Measurements from ENCODE around the gene PAX3.

Gene PAX3

GRCh38 chr2:222270396-222270795, 28.4 kb downstream of the PAX3 start:
- DNase-seq (ENCODE audit: extremely low read depth in 1 of 2, low read depth in 1 of 2), result no peak

DNA sequence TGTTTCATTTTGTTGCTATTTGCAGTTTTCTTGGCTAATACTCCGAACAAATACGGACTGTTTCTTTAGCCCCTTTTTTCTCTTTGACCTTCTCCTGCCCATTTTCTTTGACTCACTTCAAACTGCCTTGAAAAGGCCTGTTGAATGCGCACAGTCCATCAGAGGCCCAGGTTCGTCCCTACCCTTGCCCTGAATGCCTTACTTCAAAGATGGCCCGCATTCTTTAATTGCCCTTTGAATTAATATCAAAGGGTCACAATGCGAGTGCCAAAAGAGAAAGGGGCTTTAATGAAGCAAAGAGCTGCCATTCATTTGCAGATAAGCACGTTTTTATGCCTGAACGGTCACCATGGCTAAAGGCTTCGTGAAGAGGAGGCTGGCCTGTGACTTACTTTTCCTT, 29.7 kb downstream of the PAX3 start:
- DNase-seq (ENCODE audit: extremely low read depth in 1 of 2, low read depth in 1 of 2), result no peak

GRCh38 chr2:222268311-222268990, 30.3 kb downstream of the PAX3 start:
- no peak for DNase-seq (ENCODE audit: extremely low read depth in 1 of 2, low read depth in 1 of 2)

- no peak for DNase-seq (ENCODE audit: extremely low read depth in 1 of 2, low read depth in 1 of 2)
Observed at GRCh38 chr2:222264791-222265320, 33.9 kb downstream of the PAX3 start.

DNA sequence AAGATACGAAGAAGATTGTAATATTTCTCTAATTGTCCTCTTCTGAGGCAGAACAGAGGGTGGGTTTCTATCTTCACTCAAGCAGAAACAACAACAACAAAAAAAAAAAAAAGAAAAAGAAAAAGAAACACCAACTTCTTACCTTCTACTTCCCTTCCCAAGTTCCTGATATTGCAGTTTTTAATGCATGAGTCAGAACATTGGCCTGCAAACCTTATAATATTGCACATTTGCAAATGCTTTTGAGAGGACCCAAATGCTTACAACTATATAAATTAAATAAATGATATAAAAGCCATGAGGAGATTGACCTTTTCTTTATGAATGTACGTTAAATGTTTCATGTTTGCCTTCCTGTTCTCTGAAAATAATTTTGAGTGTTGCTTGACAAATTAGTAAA, 37.3 kb downstream of the PAX3 start:
- no peak for DNase-seq (ENCODE audit: extremely low read depth in 1 of 2, low read depth in 1 of 2)

DNA sequence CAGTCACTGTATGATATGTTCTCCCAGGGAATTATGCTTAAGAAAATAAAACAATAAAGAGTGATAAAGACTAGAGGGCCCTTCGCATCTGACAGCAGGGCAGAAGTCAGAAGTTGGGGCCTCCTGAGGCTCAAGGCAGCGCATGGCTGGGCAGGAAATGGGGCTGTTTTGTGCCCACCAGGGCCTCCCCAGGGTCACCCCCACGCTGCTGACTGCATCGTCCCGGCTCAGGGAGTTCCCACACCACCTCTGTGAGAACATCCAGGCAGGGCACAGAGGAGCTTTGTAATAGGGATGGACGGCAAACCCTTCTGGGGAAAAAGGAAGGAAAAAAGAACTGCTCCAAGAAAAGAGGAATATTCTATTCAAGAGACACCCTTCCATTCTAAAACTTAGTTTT, 41.2 kb downstream of the PAX3 start:
- no peak for DNase-seq (ENCODE audit: extremely low read depth in 1 of 2, low read depth in 1 of 2)

GRCh38 chr2:222256250-222256649, 42.5 kb downstream of the PAX3 start:
- DNase-seq (ENCODE audit: extremely low read depth in 1 of 2, low read depth in 1 of 2), result no peak

DNA sequence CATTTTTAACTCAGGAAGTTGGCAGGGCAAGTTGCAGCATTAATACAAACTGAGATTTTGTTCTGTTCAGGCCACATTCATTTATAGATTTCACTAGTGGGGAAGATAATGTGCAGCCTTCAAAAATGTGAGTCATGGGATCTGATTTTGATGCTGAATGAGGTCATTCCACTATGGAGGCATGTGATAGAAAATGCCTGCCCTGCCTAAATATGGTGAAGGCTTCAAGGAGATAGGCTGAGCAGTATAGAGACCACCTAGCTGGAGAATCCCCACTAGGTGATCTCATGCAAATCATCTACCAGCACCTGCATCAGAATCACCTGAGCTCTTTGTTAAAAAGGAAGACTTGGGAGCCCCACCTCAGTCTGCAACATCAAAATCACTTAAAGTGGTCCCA, 43.7 kb downstream of the PAX3 start:
- no peak for DNase-seq (ENCODE audit: extremely low read depth in 1 of 2, low read depth in 1 of 2)

DNA sequence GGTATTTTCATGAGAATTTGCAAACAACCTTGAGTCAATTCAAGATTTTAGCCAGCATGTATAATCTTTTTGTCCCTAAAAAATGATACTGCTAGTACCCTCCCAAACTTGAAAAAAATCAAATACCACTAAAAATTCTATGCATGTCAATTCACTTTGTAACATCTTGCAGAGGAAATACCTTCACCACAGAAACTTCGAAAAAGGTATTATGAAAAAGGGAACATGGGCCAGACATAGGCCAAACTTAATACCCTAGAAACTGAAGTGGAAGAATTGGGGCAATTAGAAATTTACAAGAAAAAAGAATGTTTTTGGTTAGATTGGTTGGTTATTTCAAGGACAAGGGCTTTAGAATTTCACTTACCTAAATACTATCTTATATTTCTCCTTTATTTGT, 48.5 kb downstream of the PAX3 start:
- no peak for DNase-seq (ENCODE audit: extremely low read depth in 1 of 2, low read depth in 1 of 2)

DNA sequence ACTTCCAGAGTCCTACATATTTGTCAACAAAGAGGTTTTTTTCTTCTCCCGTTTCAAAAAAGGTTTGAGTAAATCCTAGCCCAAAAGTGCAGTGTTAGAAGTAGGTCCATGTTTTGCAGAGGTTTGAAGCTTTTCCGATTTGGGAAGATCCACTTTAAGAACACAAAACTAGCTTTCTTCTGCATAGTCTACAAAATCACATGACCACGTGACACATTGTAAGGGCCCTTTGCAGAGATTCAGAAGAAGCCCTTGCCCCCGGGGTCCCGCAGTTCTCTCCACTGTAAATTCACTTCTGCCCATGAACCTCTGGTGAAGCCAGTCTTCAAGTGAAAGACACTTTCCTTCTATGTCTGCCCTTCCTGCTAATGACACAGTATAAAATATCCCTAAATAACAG, 49.4 kb downstream of the PAX3 start:
- no peak for DNase-seq (ENCODE audit: extremely low read depth in 1 of 2, low read depth in 1 of 2)

DNA sequence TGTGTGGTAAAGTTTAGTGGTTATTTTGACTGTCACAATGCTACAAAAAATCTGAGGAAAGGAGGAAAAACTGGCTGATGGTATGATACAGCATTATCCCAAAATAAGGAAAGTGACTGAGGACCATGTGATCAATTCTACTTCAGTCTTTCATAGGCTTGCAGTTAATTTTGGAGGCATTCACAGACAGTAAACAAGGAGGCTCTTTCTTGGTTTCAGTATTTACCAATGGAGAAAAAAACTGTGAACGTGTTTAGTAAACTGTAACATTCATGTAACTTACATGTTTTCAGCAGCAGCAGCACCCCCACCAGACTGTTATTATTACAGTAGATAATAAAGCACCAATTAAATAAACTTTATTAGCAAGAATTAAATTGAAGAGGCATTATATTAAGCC, 50.0 kb downstream of the PAX3 start:
- DNase-seq (ENCODE audit: extremely low read depth in 1 of 2, low read depth in 1 of 2), result no peak

DNA sequence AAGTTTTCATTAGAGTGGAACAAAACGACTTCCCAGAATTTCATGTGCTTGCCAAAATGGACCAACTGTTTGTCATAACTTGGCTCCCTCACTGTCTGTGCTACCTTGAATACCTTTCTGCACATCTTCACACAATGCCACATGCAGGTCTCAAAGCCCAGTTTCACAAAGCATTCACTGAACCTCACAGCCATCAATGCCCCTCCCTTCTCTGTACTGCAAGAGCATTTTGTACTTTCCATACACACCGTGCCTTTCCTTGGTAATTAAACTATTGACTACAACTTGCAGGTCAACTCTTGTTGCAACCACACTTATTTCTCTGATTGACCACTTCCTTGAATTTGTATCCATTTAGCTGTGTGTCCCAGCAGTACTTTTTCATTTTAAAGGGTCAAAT, 50.5 kb downstream of the PAX3 start:
- DNase-seq (ENCODE audit: extremely low read depth in 1 of 2, low read depth in 1 of 2), result no peak

GRCh38 chr2:222242532-222242931, 56.3 kb downstream of the PAX3 start:
- DNase-seq (ENCODE audit: extremely low read depth in 1 of 2, low read depth in 1 of 2), result no peak

- DNase-seq (ENCODE audit: extremely low read depth in 1 of 2, low read depth in 1 of 2), result no peak
Observed at GRCh38 chr2:222241128-222241870, 57.5 kb downstream of the PAX3 start.

DNA sequence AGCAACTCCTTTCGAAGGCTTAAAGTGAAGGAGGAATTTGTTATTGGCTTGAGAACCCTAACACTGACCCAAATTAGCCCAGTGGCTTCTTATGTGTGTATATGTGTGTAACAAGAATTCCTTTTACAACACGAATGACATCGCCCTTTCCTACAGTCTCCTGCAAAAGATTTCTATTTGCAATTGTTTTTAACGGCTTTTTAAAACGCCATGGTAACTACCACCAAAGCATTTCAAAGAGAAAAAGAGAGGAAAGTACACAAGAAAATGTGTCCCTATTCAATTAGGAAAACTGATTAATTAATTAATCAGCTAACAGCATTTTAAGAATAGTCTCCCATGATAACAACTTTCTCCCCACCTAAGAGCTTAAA, 58.1 kb downstream of the PAX3 start:
- DNase-seq (ENCODE audit: extremely low read depth in 1 of 2, low read depth in 1 of 2), result no peak

GRCh38 chr2:222239945-222240675, 58.7 kb downstream of the PAX3 start:
- no peak for DNase-seq (ENCODE audit: extremely low read depth in 1 of 2, low read depth in 1 of 2)

DNA sequence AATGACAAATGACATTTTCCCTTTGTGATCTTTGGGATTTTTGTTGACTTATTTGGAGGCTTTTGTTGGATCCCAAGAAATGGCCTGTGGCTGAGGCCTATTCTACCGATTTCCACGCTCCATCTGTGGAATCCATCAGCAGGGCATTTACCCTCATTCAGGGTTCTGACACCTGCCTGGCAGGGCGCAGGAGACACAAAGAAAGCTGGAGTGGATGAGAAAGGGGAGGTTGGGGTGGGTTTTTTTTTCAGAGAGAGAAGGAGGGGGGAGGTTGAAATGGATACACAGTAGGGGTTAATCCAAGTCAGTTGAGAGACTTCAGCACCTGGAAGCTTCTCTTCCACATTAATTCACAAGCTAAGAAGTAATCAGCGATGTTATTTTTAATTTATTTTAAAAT, 59.7 kb downstream of the PAX3 start:
- no peak for DNase-seq (ENCODE audit: extremely low read depth in 1 of 2, low read depth in 1 of 2)

DNA sequence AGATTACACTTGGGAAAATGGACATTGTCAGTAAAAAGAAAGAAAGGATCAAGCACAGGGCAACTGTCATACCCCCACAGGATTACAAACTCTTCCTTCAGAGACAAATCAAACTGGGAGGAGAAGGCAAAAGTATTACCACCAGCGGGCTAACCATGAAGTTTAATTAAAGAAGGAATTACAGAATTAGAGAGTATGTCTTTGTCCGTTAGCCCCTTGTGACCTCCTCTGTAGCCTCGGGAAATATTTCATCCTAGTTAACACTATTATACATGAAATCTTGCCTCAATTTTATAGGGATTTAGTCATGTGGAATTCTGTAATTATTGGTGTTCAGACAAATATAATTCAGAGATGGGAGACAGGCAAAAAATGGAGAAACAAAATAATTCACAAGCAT, 60.7 kb downstream of the PAX3 start:
- no peak for DNase-seq (ENCODE audit: extremely low read depth in 1 of 2, low read depth in 1 of 2)

GRCh38 chr2:222232839-222233238, 66.0 kb downstream of the PAX3 start:
- no peak for DNase-seq (ENCODE audit: extremely low read depth in 1 of 2, low read depth in 1 of 2)

- no peak for DNase-seq (ENCODE audit: extremely low read depth in 1 of 2, low read depth in 1 of 2)
Observed at GRCh38 chr2:222232372-222232771, 66.4 kb downstream of the PAX3 start.

DNA sequence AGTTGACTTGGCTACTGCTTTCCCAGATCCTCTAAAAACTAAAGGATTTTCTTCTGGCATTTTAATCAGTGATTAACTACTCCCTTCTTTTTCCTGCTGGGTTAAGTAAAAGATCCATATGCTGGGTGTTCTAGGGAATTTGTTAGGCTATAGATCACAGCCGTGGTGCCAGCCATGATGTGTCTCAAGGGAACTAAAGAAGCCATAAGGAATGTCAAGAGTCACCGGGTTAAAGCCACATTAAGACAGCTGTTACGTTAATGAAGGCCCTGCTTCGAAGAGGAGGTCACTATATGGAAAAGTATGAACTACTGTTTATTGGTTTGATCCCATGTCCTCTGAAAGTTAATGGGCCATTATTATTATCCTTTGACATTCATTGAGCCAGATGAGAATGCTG, 70.7 kb downstream of the PAX3 start:
- DNase-seq (ENCODE audit: extremely low read depth in 1 of 2, low read depth in 1 of 2), result no peak

GRCh38 chr2:222218786-222219185, 80.0 kb downstream of the PAX3 start:
- DNase-seq (ENCODE audit: extremely low read depth in 1 of 2, low read depth in 1 of 2), result no peak

All from activated CD8-positive, alpha-beta memory T cell treated with anti-CD3 and anti-CD28 coated beads for 1 hour (primary cell).